Spleen (tissue), 11 donors: ENCODE results near the gene TUBA1B. TPM values are rescaled to one million over a fixed set of nuclear protein-coding genes. Genes with fewer than 3 reads are reported as not detected.

Experiments used
- DNase-seq: peaks from one replicate; pipeline ENCODE4 v3.0.0-alpha.2; 2020
- H3K27ac ChIP-seq, 8 donors: fragments of 200-600 bp; sonication (generic) in 7 of 8; 1 replicate in 4 of 8; 2 replicates in 4 of 8; pipeline versions ENCODE4 v1.5.0 to v1.8.0; 2016 to 2021; ENCODE audit warnings: inconsistent platforms in 4 of 8, mild to moderate bottlenecking in 4 of 8, moderate library complexity in 1 of 8
- H3K27me3 ChIP-seq, 7 donors: fragments of 200-600 bp; sonication (generic) in 6 of 7; replicated peaks in 1 of 7; 1 replicate in 4 of 7; 2 replicates in 3 of 7; pipeline versions ENCODE4 v1.5.0 to v1.8.0; 2016 to 2021; ENCODE audit warnings: inconsistent platforms in 3 of 7, mild to moderate bottlenecking in 1 of 7
- H3K36me3 ChIP-seq, 6 donors: fragments of 200-600 bp; sonication (generic) in 5 of 6; 1 replicate in 4 of 6; 2 replicates in 2 of 6; pipeline versions ENCODE4 v1.5.0 to v1.8.0; 2016 to 2021; ENCODE audit warnings: inconsistent platforms in 2 of 6
- H3K4me1 ChIP-seq, 6 donors: fragments of 200-600 bp; sonication (generic) in 5 of 6; 1 replicate in 3 of 6; 2 replicates in 3 of 6; pipeline versions ENCODE4 v1.5.0 to v1.8.0; 2016 to 2021; ENCODE audit warnings: inconsistent platforms in 3 of 6
- H3K4me3 ChIP-seq, 8 donors: fragments of 200-600 bp; sonication (generic) in 7 of 8; 1 replicate in 4 of 8; 2 replicates in 4 of 8; pipeline versions ENCODE4 v1.5.0 to v1.8.0; 2016 to 2021; ENCODE audit warnings: inconsistent platforms in 4 of 8, mild to moderate bottlenecking in 4 of 8, moderate library complexity in 2 of 8
- H3K9me3 ChIP-seq, 8 donors: fragments of 200-600 bp; sonication (generic) in 7 of 8; 1 replicate in 4 of 8; 2 replicates in 4 of 8; pipeline versions ENCODE4 v1.5.0 to v1.8.0; 2016 to 2021; ENCODE audit warnings: inconsistent platforms in 4 of 8
- CTCF ChIP-seq, 11 experiments: fragments of 200-600 bp in 7 of 11; fragments of 450-650 bp in 4 of 11; sonication (generic) in 4 of 11; IDR thresholded peaks in 8 of 11; conservative IDR thresholded peaks in 3 of 11; 1 replicate in 7 of 11; 2 replicates in 4 of 11; pipeline versions ENCODE4 v1.4.0 to v1.8.0; 2016 to 2021; ENCODE audit warnings: antibody characterized with exemption in 11 of 11, inconsistent platforms in 4 of 11, mild to moderate bottlenecking in 1 of 11
- POLR2A ChIP-seq, 3 donors: fragments of 450-650 bp; IDR thresholded peaks; one replicate each; pipeline ENCODE4 v1.5.1; 2017; ENCODE audit warnings: antibody characterized with exemption in 3 of 3, mild to moderate bottlenecking in 1 of 3
- POLR2AphosphoS5 ChIP-seq, 3 donors: sonication (generic); formaldehyde crosslinking; IDR thresholded peaks; one replicate each; pipeline ENCODE4 v1.5.1; 2017; ENCODE audit warnings: antibody characterized with exemption in 3 of 3
- WGBS, 5 donors: extraction: QIAGEN DNeasy Blood & Tissue Kit in 3 of 5; methylation state at CpG; one replicate each; pipeline versions ENCODE4 v1.1.5 to v1.1.7; 2013 to 2018; 5-methylcytosine and 5-hydroxymethylcytosine counted together
- intact Hi-C: fragments of 100-400 bp; cut with DNase I; formaldehyde crosslinking; loops from one replicate; pipeline ENCODE4 v1.15.0; 2023; ENCODE audit warnings: low total_unique reads
- polyA plus RNA-seq, 3 donors: library from polyadenylated mRNA; stranded (reverse); fragments of 200-250 nt; gene quantifications; one replicate each; pipeline ENCODE4 v1.2.1, GENCODE V29; 2013
- total RNA-seq, 7 donors: library from RNA; depleted of rRNA in 3 of 7; stranded (reverse); fragments of >200 nt in 3 of 7; fragmentation: NEBNext Ultra II Directional in 4 of 7; extraction: Animal tissue kit (Norgen Biotek cat#: 25700) in 4 of 7; gene quantifications; one replicate each; pipeline versions ENCODE4 v1.1.0 to v1.2.1, GENCODE V29; 2016 to 2021
- donor health status: healthy with polysubstance abuse.
- donor health status: DM: no; HTN: no; CAD: no; lungs with moderate emphysema.
- donor health status: DM: no; HTN: no; CAD: no.
- donor health status: Bipolar disorder and iron deficiency.
- donor health status: healthy.
- donor health status: DM: no; HTN: no; CAD: no.
- donor health status: DM: yes; HTN: yes; CAD: no.

The TUBA1B gene
- total and polyA plus RNA-seq, 10 donors = 231 to 706 (median 476) TPM

GRCh38 chr12:49093792-49094159, 37.4 kb downstream of the TUBA1B start:
- intact Hi-C loops = no loop called here
- Histone ChIP-seq H3K4me3 (peak overlapping the region in 6 of 8 donors; percentile 1 to 56 (median 22)), H3K9me3 (no peaks in the 10 kb centered on the region), H3K4me1 (peaks cover 48 to 67% (median 62%) of the 10 kb centered on the region in 6 donors), H3K27me3 (peaks cover 3 to 64% (median 61%) of the 10 kb centered on the region in 7 donors), H3K36me3 (peaks cover 0 to 36% (median 19%) of the 10 kb centered on the region in 6 donors), H3K27ac (peak overlapping the region in 1 of 8 donors; percentile 1)
- TF ChIP-seq CTCF (IDR thresholded peaks at IDR 0.05 in 8 of 11, conservative IDR thresholded peaks at IDR 0.05 in 3 of 11) (no peak), POLR2AphosphoS5 (IDR thresholded peaks at IDR 0.05) (peak in 2 of 3 donors; percentile 39 to 68)
- 2 to 10% (median 4%) methylated on average over 9 of the region's 9 CpGs for WGBS, 5 donors
- DNase-seq = peak; percentile 70

- peak overlapping the region in 3 of 8 donors; percentile 14 to 34 (median 30) for H3K4me3 ChIP-seq
- WGBS, 5 donors = 55 to 76% (median 57%) methylated on average over 4 of the region's 4 CpGs
These were observed 38.3 kb downstream of the TUBA1B start for GRCh38 chr12:49092816-49093406.

GRCh38 chr12:49092086-49092815, 38.9 kb downstream of the TUBA1B start:
- H3K4me3 ChIP-seq = peak overlapping the region in 7 of 8 donors; percentile 14 to 69 (median 26)
- peak; percentile 77 for DNase-seq
- H3K27me3 ChIP-seq = peaks cover 3 to 73% (median 65%) of the 10 kb centered on the region in 7 donors
- peaks cover 0 to 21% (median 7%) of the 10 kb centered on the region in 6 donors for H3K36me3 ChIP-seq
- peak in 2 of 3 donors; percentile 11 to 16 for TF ChIP-seq POLR2AphosphoS5 (IDR thresholded peaks at IDR 0.05)
- TF ChIP-seq POLR2A (IDR thresholded peaks at IDR 0.05) = no peak
- peak in 6 of 11 experiments; percentile 18 to 43 (median 30) for TF ChIP-seq CTCF (IDR thresholded peaks at IDR 0.05 in 8 of 11, conservative IDR thresholded peaks at IDR 0.05 in 3 of 11)
- H3K9me3 ChIP-seq = no peaks in the 10 kb centered on the region
- peaks cover 56 to 78% (median 72%) of the 10 kb centered on the region in 6 donors for H3K4me1 ChIP-seq
- intact Hi-C loops = no loop called here
- peak overlapping the region in 5 of 8 donors; percentile 16 to 79 (median 31) for H3K27ac ChIP-seq
- WGBS, 5 donors = 4 to 7% (median 5%) methylated on average over 28 to 32 of the region's 32 CpGs

More at GRCh38 chr12:49092816-49093406, 38.3 kb downstream of the TUBA1B start:
- H3K4me1 ChIP-seq = peaks cover 55 to 75% (median 70%) of the 10 kb centered on the region in 6 donors
- peak overlapping the region in 2 of 8 donors; percentile 16 to 79 for H3K27ac ChIP-seq
- intact Hi-C loops = no loop called here
- H3K36me3 ChIP-seq = peaks cover 0 to 28% (median 14%) of the 10 kb centered on the region in 6 donors
- DNase-seq = no peak
- H3K27me3 ChIP-seq = peaks cover 3 to 72% (median 65%) of the 10 kb centered on the region in 7 donors
- H3K9me3 ChIP-seq = no peaks in the 10 kb centered on the region
- no peak for TF ChIP-seq POLR2AphosphoS5 (IDR thresholded peaks at IDR 0.05)
- no peak for TF ChIP-seq POLR2A (IDR thresholded peaks at IDR 0.05)
- no peak for TF ChIP-seq CTCF (IDR thresholded peaks at IDR 0.05 in 8 of 11, conservative IDR thresholded peaks at IDR 0.05 in 3 of 11)

- WGBS, 5 donors = 3 to 5% (median 4%) methylated on average over 12 to 14 of the region's 14 CpGs
- Histone ChIP-seq H3K9me3 (no peaks in the 10 kb centered on the region), H3K27me3 (peaks cover 3 to 73% (median 65%) of the 10 kb centered on the region in 7 donors), H3K36me3 (peaks cover 0 to 16% (median 2%) of the 10 kb centered on the region in 6 donors), H3K4me1 (peaks cover 56 to 78% (median 72%) of the 10 kb centered on the region in 6 donors), H3K27ac (peak overlapping the region in 5 of 8 donors; percentile 16 to 79 (median 31)), H3K4me3 (peak overlapping the region in 7 of 8 donors; percentile 14 to 69 (median 26))
- intact Hi-C loops = no loop called here
- no peak for TF ChIP-seq POLR2AphosphoS5 (IDR thresholded peaks at IDR 0.05)
- no peak for TF ChIP-seq CTCF (IDR thresholded peaks at IDR 0.05 in 8 of 11, conservative IDR thresholded peaks at IDR 0.05 in 3 of 11)
- no peak for TF ChIP-seq POLR2A (IDR thresholded peaks at IDR 0.05)
- DNase-seq = no peak
These were observed 39.4 kb downstream of the TUBA1B start for GRCh38 chr12:49091836-49092085.
